ENCODE data around the gene ARID1B.

- TF ChIP-seq CTCF (conservative IDR thresholded peaks at IDR 0.05; ENCODE audit: low read depth, low read length) (no peak), EZH2 (IDR thresholded peaks at IDR 0.05; ENCODE audit: borderline replicate concordance, low read depth, low read length, poor library complexity, severe bottlenecking) (no peak)
Observed at GRCh38 chr6:156868385-156868784, 91.2 kb downstream of the ARID1B start.
